ENCODE data around the gene MYO1B.

DNA sequence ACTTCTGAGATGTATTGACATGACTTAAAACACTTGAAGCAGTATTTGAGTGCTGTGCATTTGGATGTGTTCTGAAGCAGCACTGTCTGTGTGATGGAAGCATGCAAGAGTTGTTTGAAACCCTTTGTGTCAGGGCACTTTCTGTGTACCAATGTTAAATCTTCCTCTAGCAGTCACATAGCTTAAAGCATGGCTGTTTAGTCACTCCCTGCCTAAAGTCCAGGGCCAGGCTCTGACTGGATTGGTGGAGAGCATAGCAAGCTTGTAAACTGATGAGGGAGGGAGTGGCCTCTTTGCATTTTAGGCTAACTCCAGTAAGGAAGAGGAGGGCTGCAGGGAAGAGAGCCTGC, 73.5 kb downstream of the MYO1B start:
- TF ChIP-seq TAF1 (IDR thresholded peaks at IDR 0.05; ENCODE audit: borderline replicate concordance, insufficient read depth, low read length) = no peak
- TF ChIP-seq, protein P1, sequence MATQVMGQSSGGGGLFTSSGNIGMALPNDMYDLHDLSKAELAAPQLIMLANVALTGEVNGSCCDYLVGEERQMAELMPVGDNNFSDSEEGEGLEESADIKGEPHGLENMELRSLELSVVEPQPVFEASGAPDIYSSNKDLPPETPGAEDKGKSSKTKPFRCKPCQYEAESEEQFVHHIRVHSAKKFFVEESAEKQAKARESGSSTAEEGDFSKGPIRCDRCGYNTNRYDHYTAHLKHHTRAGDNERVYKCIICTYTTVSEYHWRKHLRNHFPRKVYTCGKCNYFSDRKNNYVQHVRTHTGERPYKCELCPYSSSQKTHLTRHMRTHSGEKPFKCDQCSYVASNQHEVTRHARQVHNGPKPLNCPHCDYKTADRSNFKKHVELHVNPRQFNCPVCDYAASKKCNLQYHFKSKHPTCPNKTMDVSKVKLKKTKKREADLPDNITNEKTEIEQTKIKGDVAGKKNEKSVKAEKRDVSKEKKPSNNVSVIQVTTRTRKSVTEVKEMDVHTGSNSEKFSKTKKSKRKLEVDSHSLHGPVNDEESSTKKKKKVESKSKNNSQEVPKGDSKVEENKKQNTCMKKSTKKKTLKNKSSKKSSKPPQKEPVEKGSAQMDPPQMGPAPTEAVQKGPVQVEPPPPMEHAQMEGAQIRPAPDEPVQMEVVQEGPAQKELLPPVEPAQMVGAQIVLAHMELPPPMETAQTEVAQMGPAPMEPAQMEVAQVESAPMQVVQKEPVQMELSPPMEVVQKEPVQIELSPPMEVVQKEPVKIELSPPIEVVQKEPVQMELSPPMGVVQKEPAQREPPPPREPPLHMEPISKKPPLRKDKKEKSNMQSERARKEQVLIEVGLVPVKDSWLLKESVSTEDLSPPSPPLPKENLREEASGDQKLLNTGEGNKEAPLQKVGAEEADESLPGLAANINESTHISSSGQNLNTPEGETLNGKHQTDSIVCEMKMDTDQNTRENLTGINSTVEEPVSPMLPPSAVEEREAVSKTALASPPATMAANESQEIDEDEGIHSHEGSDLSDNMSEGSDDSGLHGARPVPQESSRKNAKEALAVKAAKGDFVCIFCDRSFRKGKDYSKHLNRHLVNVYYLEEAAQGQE (IDR thresholded peaks at IDR 0.05; ENCODE audit: insufficient read depth in 1 of 2, low read depth in 2 of 2, low read length in 2 of 2) = no peak
